HAP-1 (cell line): Measurements from ENCODE around the gene ODAD2.
A peak's percentile ranks its signal among the peaks of the same experiment; 100 is the strongest.
"Not testable (repeated sequence)": the region's sequence is repeated elsewhere in the genome, so short reads cannot be mapped to it uniquely, and the experiment has no call there.

ENCODE experiments used
- DNase-seq, 2 experiments: peaks; one replicate each; pipeline ENCODE4 v3.0.0-alpha.2; 2016 to 2020; ENCODE audit warnings: low spot score in 2 of 2
- H3K27me3 ChIP-seq: fragments of 250-450 bp; sonication (Bioruptor Pico); 2 replicates; pipeline ENCODE4 v1.5.1; 2020; ENCODE audit warnings: low read depth, mild to moderate bottlenecking, moderate library complexity
- H3K36me3 ChIP-seq: fragments of 250-450 bp; sonication (Bioruptor Pico); replicated peaks from 2 replicates; pipeline ENCODE4 v1.5.1; 2020; ENCODE audit warnings: mild to moderate bottlenecking
- H3K4me1 ChIP-seq: fragments of 250-450 bp; sonication (Bioruptor Pico); 2 replicates; pipeline ENCODE4 v1.5.1; 2020; ENCODE audit warnings: mild to moderate bottlenecking
- H3K4me3 ChIP-seq: fragments of 250-450 bp; sonication (Bioruptor Pico); 2 replicates; pipeline ENCODE4 v1.5.1; 2020; ENCODE audit warnings: mild to moderate bottlenecking, moderate library complexity
- H3K9me3 ChIP-seq: fragments of 250-450 bp; sonication (Bioruptor Pico); 2 replicates; pipeline ENCODE4 v1.5.1; 2020; ENCODE audit warnings: mild to moderate bottlenecking, moderate library complexity
- in situ Hi-C: fragments of 300-500 bp; cut with MboI; formaldehyde crosslinking; loops from 3 replicates; pipeline ENCODE4 v1.14.3; 2020; ENCODE audit warnings: low sequenced_read_pairs, inconsistent platforms, mixed read lengths

ODAD2 gene

GRCh38 chr10:27947540-27947939 is 51.3 kb downstream of the ODAD2 start:
- H3K27me3 ChIP-seq = no peaks in the 10 kb centered on the region
- DNase-seq = no peak
- no peaks in the 10 kb centered on the region for H3K9me3 ChIP-seq
- no peaks in the 10 kb centered on the region for H3K4me1 ChIP-seq
- H3K4me3 ChIP-seq = no peak overlapping the region
- in situ Hi-C loops = no loop called here
- H3K36me3 ChIP-seq = no peaks in the 10 kb centered on the region

GRCh38 chr10:27944005-27944404 is 54.9 kb downstream of the ODAD2 start:
- Histone ChIP-seq H3K27me3 (no peaks in the 10 kb centered on the region), H3K4me3 (no peak overlapping the region)
- in situ Hi-C loops = no loop called here

GRCh38 chr10:27914888-27915287 is 84.0 kb downstream of the ODAD2 start:
- no peaks in the 10 kb centered on the region for H3K4me1 ChIP-seq
- H3K36me3 ChIP-seq = no peaks in the 10 kb centered on the region
- no peaks in the 10 kb centered on the region for H3K9me3 ChIP-seq
- H3K27me3 ChIP-seq = no peaks in the 10 kb centered on the region
- in situ Hi-C loops = no loop called here
- no peak for DNase-seq
- H3K4me3 ChIP-seq = no peak overlapping the region

More at GRCh38 chr10:27944005-27944404, 54.9 kb downstream of the ODAD2 start:
- H3K36me3 ChIP-seq = no peaks in the 10 kb centered on the region
- no peaks in the 10 kb centered on the region for H3K4me1 ChIP-seq
- no peak for DNase-seq
- no peaks in the 10 kb centered on the region for H3K9me3 ChIP-seq

- in situ Hi-C loops = no loop called here
- no peaks in the 10 kb centered on the region for H3K9me3 ChIP-seq
- no peaks in the 10 kb centered on the region for H3K27me3 ChIP-seq
- H3K4me1 ChIP-seq = peaks cover 3% of the 10 kb centered on the region; the same call in 1 of the 2 replicates
- DNase-seq = no peak
- no peak overlapping the region for H3K4me3 ChIP-seq
- no peaks in the 10 kb centered on the region for H3K36me3 ChIP-seq
Observed at GRCh38 chr10:27912231-27912630, 86.6 kb downstream of the ODAD2 start.

- H3K27me3 ChIP-seq = no peaks in the 10 kb centered on the region
- in situ Hi-C loops = no loop called here
- no peak overlapping the region for H3K4me3 ChIP-seq
- no peaks in the 10 kb centered on the region for H3K9me3 ChIP-seq
- no peak for DNase-seq
- peaks cover 3% of the 10 kb centered on the region; the same call in 1 of the 2 replicates for H3K4me1 ChIP-seq
- H3K36me3 ChIP-seq = no peaks in the 10 kb centered on the region
Observed at GRCh38 chr10:27911539-27911938, 87.3 kb downstream of the ODAD2 start.

- Histone ChIP-seq H3K4me3 (no peak overlapping the region), H3K4me1 (peaks cover 3% of the 10 kb centered on the region; the same call in 1 of the 2 replicates), H3K36me3 (no peaks in the 10 kb centered on the region), H3K27me3 (no peaks in the 10 kb centered on the region), H3K9me3 (no peaks in the 10 kb centered on the region)
- no peak for DNase-seq
- in situ Hi-C loops = no loop called here
Observed at GRCh38 chr10:27911011-27911410, 87.9 kb downstream of the ODAD2 start.

- no peaks in the 10 kb centered on the region for H3K27me3 ChIP-seq
- H3K4me1 ChIP-seq = peaks cover 3% of the 10 kb centered on the region; the same call in 1 of the 2 replicates
- no peak for DNase-seq
- no peaks in the 10 kb centered on the region for H3K36me3 ChIP-seq
- no peak overlapping the region for H3K4me3 ChIP-seq
- in situ Hi-C loops = no loop called here
- no peaks in the 10 kb centered on the region for H3K9me3 ChIP-seq
Observed at GRCh38 chr10:27908231-27908630, 90.6 kb downstream of the ODAD2 start.

GRCh38 chr10:27899485-27899884 is 99.4 kb downstream of the ODAD2 start:
- H3K4me3 ChIP-seq = not testable (repeated sequence)

GRCh38 chr10:27899058-27899457 is 99.8 kb downstream of the ODAD2 start:
- no peaks in the 10 kb centered on the region for H3K9me3 ChIP-seq
- H3K27me3 ChIP-seq = no peaks in the 10 kb centered on the region
- H3K4me3 ChIP-seq = no peak overlapping the region
- no peak for DNase-seq
- H3K4me1 ChIP-seq = no peaks in the 10 kb centered on the region
- H3K36me3 ChIP-seq = no peaks in the 10 kb centered on the region
- in situ Hi-C loops = no loop called here

More at GRCh38 chr10:27899485-27899884, 99.4 kb downstream of the ODAD2 start:
- H3K4me1 ChIP-seq, H3K9me3 ChIP-seq, in situ Hi-C loops, H3K36me3 ChIP-seq, H3K27me3 ChIP-seq: not testable (repeated sequence)
- peak in 1 of 2 experiments; percentile 43 for DNase-seq

GRCh38 chr10:27893358-27893954 is 105.4 kb downstream of the ODAD2 start:
- Histone ChIP-seq H3K9me3 (no peaks in the 10 kb centered on the region), H3K36me3 (no peaks in the 10 kb centered on the region), H3K27me3 (peaks cover 5% of the 10 kb centered on the region; the same call in 1 of the 2 replicates), H3K4me1 (peaks cover 3% of the 10 kb centered on the region), H3K4me3 (no peak overlapping the region)
- DNase-seq = peak; percentile 51 to 76
- in situ Hi-C loops = no loop called here

- in situ Hi-C loops = no loop called here
Observed at GRCh38 chr10:27890971-27891370, 107.9 kb downstream of the ODAD2 start.

GRCh38 chr10:27889518-27889917 is 109.4 kb downstream of the ODAD2 start:
- peaks cover 5% of the 10 kb centered on the region; the same call in 1 of the 2 replicates for H3K27me3 ChIP-seq
- no peak for DNase-seq
- in situ Hi-C loops = no loop called here
- no peaks in the 10 kb centered on the region for H3K36me3 ChIP-seq
- H3K4me3 ChIP-seq = no peak overlapping the region
- no peaks in the 10 kb centered on the region for H3K9me3 ChIP-seq
- peaks cover 3% of the 10 kb centered on the region for H3K4me1 ChIP-seq

More at GRCh38 chr10:27890971-27891370, 107.9 kb downstream of the ODAD2 start:
- H3K9me3 ChIP-seq = no peaks in the 10 kb centered on the region
- H3K4me3 ChIP-seq = no peak overlapping the region
- peaks cover 5% of the 10 kb centered on the region; the same call in 1 of the 2 replicates for H3K27me3 ChIP-seq
- H3K36me3 ChIP-seq = no peaks in the 10 kb centered on the region
- no peak for DNase-seq
- H3K4me1 ChIP-seq = peaks cover 3% of the 10 kb centered on the region

GRCh38 chr10:27884185-27884641 is 114.7 kb downstream of the ODAD2 start:
- no peak overlapping the region for H3K4me3 ChIP-seq
- no peak for DNase-seq

GRCh38 chr10:27878281-27878680 is 120.6 kb downstream of the ODAD2 start:
- H3K4me1 ChIP-seq = no peaks in the 10 kb centered on the region
- H3K36me3 ChIP-seq = no peaks in the 10 kb centered on the region
- in situ Hi-C loops = no loop called here
- no peaks in the 10 kb centered on the region for H3K9me3 ChIP-seq
- no peak overlapping the region for H3K4me3 ChIP-seq
- no peak for DNase-seq
- no peaks in the 10 kb centered on the region for H3K27me3 ChIP-seq

More at GRCh38 chr10:27884185-27884641, 114.7 kb downstream of the ODAD2 start:
- Histone ChIP-seq H3K4me1 (no peaks in the 10 kb centered on the region; the same call in none of the 2 replicates), H3K27me3 (no peaks in the 10 kb centered on the region), H3K9me3 (no peaks in the 10 kb centered on the region), H3K36me3 (no peaks in the 10 kb centered on the region)
- in situ Hi-C loops = no loop called here
